ENCODE results near the gene ARMC8. TPM values are rescaled to one million over a fixed set of nuclear protein-coding genes. Genes with fewer than 3 reads are reported as not detected.

Gene ARMC8
- total RNA-seq, 1 donor from 2014 or later = 47.1 TPM

- no peak for DNase-seq
Observed at GRCh38 chr3:138200424-138200823, 13.3 kb downstream of the ARMC8 start.

- DNase-seq = no peak
Observed at GRCh38 chr3:138202945-138203701, 16.0 kb downstream of the ARMC8 start.

GRCh38 chr3:138203938-138204337 lies 16.8 kb downstream of the ARMC8 start:
- DNase-seq = no peak

- DNase-seq = no peak
Observed at GRCh38 chr3:138205527-138205926, 18.4 kb downstream of the ARMC8 start.

- no peak for DNase-seq
Observed at GRCh38 chr3:138206196-138206595, 19.1 kb downstream of the ARMC8 start.

GRCh38 chr3:138210528-138210927 lies 23.4 kb downstream of the ARMC8 start:
- no peak for DNase-seq

- DNase-seq = no peak
Observed at GRCh38 chr3:138213398-138214085, 26.4 kb downstream of the ARMC8 start.

GRCh38 chr3:138219255-138219654 lies 32.2 kb downstream of the ARMC8 start:
- no peak for DNase-seq

GRCh38 chr3:138220242-138220641 lies 33.1 kb downstream of the ARMC8 start:
- no peak for DNase-seq

- DNase-seq = no peak
Observed at GRCh38 chr3:138220788-138221187, 33.7 kb downstream of the ARMC8 start.

GRCh38 chr3:138222131-138222941 lies 35.2 kb downstream of the ARMC8 start:
- no peak for DNase-seq

GRCh38 chr3:138222942-138223287 lies 35.8 kb downstream of the ARMC8 start:
- DNase-seq = no peak

GRCh38 chr3:138227650-138228049 lies 40.5 kb downstream of the ARMC8 start:
- DNase-seq = no peak

- no peak for DNase-seq
Observed at GRCh38 chr3:138230525-138230924, 43.4 kb downstream of the ARMC8 start.

- DNase-seq = no peak
Observed at GRCh38 chr3:138232705-138233364, 45.7 kb downstream of the ARMC8 start.

- no peak for DNase-seq
Observed at GRCh38 chr3:138234401-138235179, 47.5 kb downstream of the ARMC8 start.

- DNase-seq = no peak
Observed at GRCh38 chr3:138238711-138239110, 51.6 kb downstream of the ARMC8 start.

GRCh38 chr3:138241061-138241460 lies 54.0 kb downstream of the ARMC8 start:
- no peak for DNase-seq

- DNase-seq = no peak
Observed at GRCh38 chr3:138241676-138242075, 54.6 kb downstream of the ARMC8 start.

- DNase-seq = no peak
Observed at GRCh38 chr3:138242466-138242865, 55.4 kb downstream of the ARMC8 start.

GRCh38 chr3:138245026-138245425 lies 57.9 kb downstream of the ARMC8 start:
- no peak for DNase-seq

GRCh38 chr3:138249636-138250035 lies 62.5 kb downstream of the ARMC8 start:
- no peak for DNase-seq

Measured in skin of body (tissue), 2 donors.